HG03469 (cell line): ENCODE measurements around the gene SMIM1.
"Not testable (repeated sequence)": the region's sequence is repeated elsewhere in the genome, so short reads cannot be mapped to it uniquely, and the experiment has no call there.

Experiments
- ATAC-seq: cut with Tn5 transposase; IDR thresholded peaks from one replicate; pipeline ENCODE4 v1.9.1; 2021; ENCODE audit warnings: mild to moderate bottlenecking, moderate library complexity, moderate number of reproducible peaks; ENCODE audit not compliant: unreplicated experiment

Gene SMIM1

DNA sequence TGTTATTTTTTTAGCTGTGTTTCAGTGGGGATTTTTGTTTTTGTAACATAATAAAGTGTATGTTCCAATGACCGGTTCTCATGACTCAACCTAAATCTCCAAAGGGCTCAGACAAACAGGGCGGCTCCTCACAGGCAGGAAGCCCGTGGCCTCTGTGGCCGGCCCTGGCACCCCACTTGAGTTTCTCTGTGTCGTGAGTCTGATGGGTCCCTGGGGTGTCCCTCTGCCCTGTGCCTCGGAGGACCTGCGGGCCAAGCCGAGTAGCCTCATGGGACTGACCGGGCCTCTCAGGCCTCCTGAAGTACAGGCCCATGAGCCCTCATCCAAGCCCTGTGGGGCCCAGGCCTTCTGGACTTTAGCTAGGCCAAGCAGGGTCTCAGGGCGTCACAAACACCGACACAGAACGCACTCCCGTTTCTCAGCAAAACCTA lies 36.4 kb upstream of the SMIM1 start:
- no peak for ATAC-seq

DNA sequence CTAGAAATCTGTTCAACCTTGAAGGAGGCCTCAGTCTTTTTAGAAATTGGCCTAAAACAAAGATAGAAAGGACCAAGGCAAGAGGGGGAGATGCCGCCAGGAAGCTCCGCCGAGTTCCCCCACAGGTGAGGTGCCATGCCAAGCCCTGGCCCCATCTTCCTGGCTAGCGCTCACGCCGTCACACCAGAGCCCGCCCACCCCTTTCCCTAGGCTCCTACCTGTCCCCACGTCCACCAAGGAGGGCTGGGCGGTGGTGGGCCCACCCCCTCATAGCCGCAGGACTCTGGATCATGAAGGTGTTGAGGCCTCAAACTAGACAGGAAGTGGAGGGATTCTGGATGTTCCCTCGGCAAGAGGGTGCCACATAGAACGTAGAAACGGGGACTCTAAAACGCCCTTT lies 35.8 kb upstream of the SMIM1 start:
- no peak for ATAC-seq

DNA sequence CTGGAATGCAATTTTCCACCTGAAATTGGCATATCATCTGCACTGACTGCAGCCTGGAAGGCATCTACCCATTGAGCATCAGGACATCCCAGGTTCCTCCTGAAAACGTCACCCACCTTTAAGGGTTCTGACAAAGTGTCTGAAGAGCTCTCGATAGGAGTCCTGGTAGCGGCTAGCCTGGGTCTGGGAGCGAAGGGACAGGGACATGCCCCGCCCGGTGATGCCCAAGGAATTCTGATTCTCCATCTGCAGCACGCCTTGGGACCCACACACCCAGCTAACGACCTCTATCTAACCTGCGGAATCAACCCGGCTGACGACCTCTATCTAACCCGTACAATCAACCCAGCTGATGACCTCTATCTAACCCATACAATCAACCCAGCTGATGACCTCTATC lies 33.6 kb upstream of the SMIM1 start:
- ATAC-seq, result no peak

DNA sequence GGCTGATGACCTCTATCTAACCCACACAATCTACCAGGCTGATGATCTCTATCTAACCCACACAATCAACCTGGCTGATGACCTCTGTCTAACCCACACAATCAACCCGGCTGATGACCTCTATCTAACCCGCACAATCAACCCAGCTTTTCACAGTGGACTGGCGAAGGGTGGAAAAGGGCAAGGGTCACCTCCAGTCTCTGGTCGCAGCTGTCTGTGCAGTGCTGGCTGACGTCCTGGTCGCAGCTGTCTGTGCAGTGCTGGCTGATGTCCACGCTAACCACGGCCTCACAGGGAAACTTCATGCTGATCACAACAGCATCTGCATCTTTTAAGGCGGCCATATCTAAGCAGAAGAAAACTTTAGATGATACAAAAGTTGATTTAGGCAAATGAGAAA lies 32.5 kb upstream of the SMIM1 start:
- ATAC-seq, result no peak

DNA sequence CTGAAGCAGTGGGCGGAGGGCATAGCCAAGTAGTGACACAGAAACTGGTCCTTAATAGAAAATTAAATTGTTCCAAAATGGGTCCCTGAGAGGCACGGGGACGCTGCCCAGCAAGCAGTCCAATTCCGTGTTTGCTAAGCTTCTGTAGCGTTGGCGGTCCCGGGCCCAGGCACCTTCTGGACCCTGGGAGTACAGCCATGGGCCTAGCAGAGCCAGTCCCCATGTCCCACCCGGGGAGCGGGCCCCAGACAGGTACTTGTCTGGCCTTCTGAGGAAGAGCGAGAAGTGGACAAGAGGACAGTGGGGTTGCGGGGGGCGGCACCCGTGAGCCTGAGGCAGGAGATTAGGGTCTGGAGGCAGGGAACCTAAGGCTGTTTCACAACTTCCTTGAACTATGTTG lies 31.8 kb upstream of the SMIM1 start:
- no peak for ATAC-seq

DNA sequence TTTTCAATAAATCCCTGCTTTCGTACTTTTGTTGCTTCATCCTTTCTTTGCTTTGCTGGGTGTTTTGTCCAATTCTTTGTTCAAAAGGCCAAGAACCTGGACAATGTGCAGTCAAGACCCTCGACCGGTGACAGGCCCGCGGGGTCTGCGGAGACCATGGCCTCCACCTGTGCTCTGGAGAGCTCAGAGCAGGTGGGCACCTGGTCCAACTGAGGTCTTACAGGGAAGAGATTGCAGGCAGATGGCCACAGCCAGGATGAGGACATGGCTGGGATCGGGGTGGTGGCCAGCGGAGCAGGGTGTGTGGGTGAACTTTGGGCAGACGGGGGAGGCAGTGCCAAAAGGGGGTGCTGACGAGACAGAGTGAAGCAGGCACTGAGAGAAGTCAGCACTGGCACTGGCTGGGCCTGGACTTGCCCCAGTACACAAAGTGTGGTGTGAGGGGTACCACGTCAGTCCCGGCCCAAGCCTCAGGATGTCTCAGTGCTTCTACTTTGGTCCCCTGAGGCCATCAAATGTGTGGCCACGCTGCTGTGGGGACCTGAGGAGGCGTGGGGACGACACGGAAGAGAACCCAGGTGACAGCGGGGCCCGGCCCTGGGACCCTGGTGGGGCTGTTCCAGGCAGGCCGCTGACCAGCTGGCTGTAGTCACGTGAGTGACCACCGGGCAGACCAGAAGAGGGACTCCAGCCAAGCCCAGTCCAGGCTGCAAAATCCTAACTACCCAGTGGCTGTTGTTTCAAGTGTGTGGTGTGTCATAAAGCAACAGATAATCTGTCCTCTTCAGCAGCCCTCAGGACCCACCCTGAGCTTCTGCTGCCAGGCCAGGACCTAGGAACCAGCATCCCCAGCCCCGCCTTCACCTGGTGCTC lies 30.7 kb upstream of the SMIM1 start:
- ATAC-seq, result no peak

DNA sequence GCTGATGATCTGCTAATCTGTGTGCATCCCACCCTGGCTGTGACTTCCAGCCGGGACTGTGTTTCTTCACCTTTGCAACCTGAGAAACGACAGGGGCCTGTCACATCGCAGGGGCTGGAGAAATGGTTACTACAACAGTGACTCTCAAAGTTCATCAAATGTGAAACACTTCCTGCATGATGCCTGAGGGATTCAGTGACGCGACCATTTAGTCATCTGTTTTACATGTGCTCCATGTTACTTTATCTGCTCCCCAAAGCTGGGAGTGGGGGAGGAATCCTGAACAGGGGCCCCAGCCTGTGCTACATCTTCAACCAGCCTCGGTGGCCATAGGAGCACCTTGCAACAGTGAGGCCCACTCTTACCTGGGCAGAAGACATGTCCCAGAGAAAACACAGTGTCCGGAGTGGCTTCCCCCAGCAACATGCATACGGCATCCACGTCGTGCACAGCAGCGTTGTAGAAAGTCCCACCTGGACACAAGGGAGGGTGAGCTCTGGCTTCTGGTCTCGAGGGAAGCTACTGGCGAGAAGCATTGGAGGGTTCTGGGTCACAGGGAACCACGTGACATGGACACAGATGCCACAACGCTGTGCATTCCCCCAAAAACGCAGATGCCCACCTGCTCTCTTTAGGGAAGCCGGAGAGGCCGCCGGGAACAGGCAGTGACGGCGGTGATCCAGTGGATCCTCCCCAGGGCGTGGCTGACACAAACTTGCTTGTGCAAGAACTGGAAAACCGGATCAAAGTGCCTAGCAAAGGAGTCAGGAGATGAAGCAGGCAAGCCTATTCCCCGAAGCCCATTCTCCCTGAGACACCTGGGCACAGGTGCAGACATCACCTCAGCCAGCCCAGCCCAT lies 29.9 kb upstream of the SMIM1 start:
- ATAC-seq, result no peak

DNA sequence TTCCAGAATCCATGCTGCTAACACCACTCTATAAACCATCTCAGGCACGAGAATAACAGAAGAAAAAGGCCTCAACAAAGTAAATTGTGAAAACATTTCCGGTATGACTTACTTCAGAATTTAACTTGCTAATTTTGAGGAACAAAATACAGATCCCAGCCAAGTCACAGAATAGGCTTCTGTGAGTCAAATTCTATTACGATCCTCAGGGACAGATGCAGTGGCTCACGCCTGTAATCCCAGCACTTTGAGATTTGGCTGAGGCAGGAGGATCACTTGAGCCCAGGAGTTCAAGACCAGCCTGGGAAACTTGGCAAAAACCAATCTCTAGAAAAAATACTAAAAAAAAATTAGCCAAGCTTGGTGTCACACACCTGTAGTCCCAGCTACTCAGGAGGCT lies 29.1 kb upstream of the SMIM1 start:
- ATAC-seq, result no peak

DNA sequence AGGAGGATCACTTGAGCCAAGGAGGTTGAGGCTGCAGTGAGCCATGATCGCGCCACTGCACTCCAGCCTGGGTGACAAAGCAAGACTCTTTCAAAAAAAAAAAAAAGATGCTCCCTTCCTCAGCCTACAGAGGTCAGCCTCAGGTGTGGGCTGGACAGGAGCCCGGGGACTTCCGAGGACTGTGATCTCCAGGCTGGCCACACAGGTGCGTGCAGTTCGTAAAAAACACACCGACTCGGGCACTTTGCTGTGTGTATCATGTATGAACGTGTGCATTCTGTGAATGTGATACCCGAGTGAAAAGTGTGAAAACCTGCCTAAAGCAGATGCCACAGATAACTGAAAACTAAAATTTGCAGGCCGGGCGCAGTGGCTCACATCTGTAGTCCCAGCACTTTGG lies 28.7 kb upstream of the SMIM1 start:
- ATAC-seq, result no peak

DNA sequence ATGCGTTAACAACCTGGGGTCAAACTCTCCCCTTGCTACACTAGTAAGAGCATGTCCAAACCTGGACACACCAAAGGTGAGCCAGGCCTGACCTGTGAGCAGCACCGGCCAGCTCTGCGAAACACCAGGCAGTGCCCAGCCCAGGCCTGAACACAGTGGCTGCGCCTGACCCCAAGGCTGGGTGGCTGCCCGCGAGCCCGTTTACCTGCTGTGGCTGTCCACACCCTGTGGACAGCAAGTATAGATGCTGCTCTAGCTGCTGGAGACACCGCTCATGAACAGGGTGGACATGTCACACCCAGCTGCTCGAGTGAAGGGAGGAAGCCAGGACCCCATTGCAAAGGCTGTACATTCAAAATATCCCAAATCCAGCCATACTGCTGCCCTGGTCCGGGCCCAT lies 27.9 kb upstream of the SMIM1 start:
- no peak for ATAC-seq

DNA sequence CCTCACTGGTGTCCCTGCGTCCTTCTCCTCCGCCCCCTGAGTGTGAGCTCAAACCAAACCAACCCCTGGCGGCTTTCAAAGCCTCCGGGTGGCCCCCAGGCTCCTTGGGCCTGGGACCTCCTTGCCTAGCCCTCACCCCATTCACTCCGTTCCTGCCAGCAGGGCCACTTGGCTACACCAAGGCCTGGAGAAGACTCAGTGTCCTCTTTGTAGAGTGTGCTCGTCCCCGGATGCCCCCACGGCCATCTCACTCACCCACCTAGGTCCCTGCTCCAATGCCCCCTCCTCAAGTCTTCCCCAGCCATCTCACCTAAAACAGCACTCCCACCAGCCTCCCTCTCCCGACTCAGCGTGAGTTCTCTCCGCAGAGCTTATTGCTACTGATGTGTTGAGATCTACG lies 27.5 kb upstream of the SMIM1 start:
- no peak for ATAC-seq

DNA sequence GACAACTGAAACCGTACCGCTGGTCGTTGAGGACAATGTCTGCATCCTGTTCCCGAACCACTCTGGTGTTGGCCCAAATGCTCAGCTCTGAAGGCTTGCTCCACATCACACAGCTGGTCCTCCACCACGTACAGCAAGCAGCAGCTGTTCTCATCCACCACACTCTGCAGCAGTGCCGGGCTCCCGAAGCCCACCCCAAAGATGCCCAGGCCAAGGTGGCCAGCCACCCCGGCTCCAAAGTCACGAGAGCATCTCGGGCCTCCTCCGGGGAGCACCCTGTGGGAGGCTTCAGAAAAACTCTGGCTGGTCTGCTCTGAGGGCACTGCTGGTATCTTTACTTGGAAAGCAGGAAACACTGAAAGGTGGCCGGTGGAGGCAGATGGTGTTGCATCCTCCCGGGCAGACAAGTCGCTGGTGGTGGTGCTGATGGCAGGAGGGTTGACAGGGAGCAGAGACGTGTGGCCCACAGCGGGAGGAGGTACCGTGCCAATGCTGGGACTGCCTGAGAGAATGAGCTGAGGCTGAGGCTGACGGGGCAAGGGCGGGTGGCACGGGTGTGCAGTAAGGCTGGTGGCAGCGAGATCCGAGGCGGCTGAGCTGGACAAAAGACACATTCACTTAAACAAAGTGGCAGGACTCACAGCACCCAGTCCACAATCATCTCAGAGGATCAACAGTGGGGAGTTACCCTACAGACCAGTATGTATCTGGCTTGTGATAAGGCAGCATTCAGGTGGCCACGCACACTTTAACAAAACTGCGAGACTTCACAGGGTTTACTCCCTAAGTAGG lies 26.8 kb upstream of the SMIM1 start:
- ATAC-seq, result no peak

DNA sequence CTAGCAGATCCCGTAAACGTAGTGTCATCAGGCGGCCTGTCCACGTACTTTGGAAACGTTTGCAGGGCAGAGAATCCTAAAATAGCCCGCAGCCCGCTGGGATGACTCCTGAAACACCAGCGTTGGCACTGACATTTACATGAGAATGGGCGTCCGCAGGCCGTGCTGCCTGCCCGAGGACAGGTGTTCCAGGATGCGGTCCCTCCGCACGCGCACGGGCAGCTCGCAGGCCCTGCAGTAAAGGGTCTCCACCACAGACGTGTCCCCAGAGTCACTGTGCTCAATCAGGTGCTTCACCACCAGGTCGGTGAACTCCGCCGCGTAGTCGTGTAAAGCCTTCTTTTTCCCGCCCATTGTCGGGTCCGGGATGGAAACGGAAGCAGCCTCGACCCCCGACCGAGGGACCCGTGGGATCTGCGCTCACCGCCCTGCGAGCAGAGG lies 26.1 kb upstream of the SMIM1 start:
- no peak for ATAC-seq

DNA sequence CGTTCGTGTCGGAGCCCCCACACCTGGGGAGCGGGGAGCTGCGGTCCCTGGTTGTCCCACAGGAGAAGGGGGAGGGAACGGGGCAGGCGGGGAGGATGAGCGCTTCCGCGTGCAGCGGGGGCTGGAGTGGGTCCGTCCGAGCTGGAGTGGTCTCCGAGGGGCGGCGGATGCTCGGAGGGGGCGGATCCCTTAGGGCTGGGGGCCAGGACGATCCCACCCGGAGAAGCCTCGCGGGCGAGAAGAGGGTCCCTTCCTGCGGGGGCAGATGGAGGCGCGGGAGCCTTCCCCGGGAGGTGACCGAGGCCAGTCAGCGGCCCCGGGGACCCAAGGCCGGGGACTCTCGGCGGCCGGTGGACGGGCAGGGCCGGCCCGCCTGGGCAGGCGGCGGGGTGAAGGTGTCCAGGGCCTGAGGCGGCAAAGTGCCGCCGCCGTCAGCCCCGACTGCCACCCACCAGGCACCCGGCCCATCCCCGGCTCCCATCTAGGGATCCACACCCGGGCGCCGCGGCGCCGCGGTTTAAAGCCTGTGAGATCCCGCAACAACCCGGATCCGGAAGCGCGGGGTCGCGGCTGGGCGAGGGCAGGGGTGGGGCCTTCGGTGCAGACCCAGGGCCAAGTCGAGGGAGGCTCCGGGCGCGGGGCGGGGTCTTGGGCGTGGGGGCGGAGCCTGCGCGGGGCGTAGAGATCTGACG lies 25.6 kb upstream of the SMIM1 start:
- ATAC-seq, result no peak

DNA sequence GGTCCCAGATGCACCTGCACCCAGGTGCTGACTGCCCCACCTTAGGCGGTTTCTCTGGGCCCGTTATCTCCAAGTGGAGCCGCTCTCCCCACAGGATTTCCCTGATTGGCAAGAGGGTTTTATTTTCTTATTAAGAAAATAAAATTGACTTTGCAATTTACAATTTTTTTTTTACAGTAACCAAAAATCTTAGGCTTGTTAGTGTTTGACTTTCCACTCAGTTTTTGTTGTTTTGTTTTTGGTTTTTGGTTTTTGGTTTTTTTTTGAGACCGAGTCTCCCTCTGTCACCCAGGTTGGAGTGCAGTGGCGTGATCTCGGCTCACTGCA lies 25.1 kb upstream of the SMIM1 start:
- ATAC-seq, result no peak

DNA sequence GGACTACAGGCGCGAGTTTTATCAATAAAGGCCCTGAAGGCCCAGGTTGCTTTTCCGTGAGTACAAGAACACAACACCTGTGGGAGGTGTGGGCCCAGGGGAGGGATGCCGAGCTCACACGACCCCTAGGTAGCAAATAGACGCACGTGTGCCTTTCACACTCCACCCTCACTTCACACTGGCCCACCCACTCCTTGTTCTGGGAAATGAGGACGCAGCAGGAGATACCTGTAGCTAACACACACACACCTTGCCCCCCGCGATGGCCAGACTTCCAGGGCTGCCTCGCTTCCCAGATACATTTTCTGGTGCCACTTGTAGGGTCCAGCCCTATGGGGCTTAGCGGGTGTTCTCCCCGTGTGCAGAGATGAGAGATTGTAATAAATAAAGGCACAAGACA lies 24.6 kb upstream of the SMIM1 start:
- no peak for ATAC-seq

DNA sequence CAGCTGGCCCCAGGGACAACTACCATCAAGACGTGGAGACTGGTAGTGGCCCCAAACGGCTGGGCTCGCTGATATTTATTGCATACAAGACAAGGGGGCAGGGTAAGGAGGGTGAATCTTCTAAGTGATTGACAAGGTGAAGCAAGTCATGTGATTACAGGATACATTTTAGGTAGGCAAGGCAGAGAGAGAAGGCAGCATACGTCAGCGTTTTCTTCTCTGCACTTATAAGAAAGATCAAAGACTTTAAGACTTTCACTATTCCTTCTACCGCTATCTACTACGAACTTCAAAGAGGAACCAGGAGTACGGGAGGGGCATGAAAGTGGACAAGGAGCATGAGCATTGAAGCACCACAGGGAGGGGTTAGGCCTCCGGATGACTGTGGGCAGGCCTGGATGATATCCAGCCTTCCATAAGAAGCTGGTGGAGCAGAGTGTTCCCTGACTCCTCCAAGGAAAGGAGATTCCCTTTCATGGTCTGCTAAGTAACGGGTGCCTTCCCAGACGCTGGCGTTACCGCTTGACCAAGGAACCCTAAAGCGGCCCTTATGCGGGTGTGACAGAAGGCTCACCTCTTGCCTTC lies 24.1 kb upstream of the SMIM1 start:
- not testable (repeated sequence) for ATAC-seq

DNA sequence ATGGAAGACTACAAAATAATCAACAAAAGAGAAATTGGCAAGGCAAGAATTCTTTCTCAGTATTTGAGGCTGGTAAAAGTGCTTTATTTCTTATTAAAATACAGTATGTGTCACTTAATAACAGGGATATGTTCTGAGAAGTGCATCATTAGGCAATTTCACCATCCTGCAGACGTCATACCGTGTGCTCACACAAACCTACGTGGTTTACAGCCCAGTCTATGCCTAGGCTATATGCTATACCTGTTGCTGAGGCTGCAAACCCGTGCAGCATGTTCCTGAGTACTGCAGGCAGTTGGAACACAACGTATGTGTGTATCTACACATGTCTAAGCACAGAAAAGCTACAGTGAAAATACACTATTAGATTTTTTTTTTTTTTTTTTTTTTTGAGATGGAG lies 23.0 kb upstream of the SMIM1 start:
- no peak for ATAC-seq

DNA sequence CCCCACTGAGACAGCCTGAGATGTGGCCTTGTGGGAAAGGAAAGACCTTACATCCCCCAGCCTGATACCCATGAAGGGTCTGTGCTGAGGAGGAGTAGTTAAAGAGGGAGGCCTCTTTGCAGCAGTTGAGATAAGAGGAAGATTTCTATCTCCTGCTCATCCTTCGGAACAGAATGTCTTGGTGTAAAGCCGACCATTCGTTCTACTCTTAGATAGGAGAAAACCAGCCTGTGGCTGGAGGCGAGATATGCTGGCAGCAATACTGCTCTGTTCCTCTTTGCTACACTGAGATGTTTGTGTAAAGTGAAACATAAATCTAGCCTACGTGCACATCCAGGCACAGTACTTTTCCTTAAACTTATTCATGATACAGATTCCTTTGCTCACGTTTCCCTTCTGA lies 21.8 kb upstream of the SMIM1 start:
- no peak for ATAC-seq

DNA sequence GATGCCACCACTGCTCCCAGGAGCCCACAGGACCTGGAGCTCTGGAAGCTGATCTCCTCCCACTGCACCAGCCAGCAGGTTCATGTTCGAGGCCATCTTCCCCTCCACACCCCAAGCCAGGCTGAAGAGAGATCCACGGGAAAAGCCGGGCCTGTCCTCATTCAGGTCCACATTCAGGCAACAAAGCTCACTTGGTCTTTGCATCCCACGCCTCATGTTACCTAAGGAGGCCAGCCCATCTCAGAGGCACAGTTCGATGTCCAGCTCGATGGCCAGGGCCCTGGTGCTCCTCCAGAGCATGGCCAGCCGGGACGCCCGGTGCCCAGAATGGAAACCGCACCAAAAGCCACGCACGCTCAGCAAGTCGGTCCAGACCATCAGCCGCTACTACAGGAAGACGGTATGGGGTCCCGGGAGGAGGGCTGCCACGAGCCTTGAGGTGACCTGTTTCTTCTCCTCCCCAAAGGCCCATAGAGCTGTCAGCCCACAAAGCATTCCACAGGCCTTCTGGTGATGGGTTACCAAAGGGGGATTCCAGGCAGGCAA lies 20.1 kb upstream of the SMIM1 start, which contains the start of gene CCDC27:
Gene CCDC27, plus strand, starts transcription at position 51 of the 546 bp plus-strand sequence. Its CDS starts 32 bp downstream, at position 83.
- no peak for ATAC-seq
